GM12873 (cell line): ENCODE results near the gene SPDYE16.
"Not testable (repeated sequence)": the region's sequence is repeated elsewhere in the genome, so short reads cannot be mapped to it uniquely, and the experiment has no call there.

Experiments
- CTCF ChIP-seq: IDR thresholded peaks from 2 replicates; pipeline ENCODE4 v1.5.1; 2012; ENCODE audit warnings: low read depth, mild to moderate bottlenecking, moderate library complexity, low read length, control low read depth; ENCODE audit not compliant: insufficient read depth; ENCODE audit errors: missing control alignments

Gene SPDYE16

GRCh38 chr7:76543197-76543596, at the start of gene SPDYE16:
SPDYE16 (minus strand) TSS chr7:76543297; CDS start chr7:76541459, 1,838 bp downstream.
- TF ChIP-seq CTCF, result not testable (repeated sequence)

GRCh38 chr7:76591602-76592304, 48.7 kb upstream of the SPDYE16 start:
- peak; percentile 34 for TF ChIP-seq CTCF

- peak; percentile 90 for TF ChIP-seq CTCF
Measured at GRCh38 chr7:76515999-76516443, 27.1 kb downstream of the SPDYE16 start.

GRCh38 chr7:76514926-76515771, 27.9 kb downstream of the SPDYE16 start:
- no peak for TF ChIP-seq CTCF

GRCh38 chr7:76513817-76514799, 29.0 kb downstream of the SPDYE16 start:
- TF ChIP-seq CTCF, result no peak

GRCh38 chr7:76512941-76513816, 29.9 kb downstream of the SPDYE16 start:
- TF ChIP-seq CTCF, result peak; percentile 40
